D341Med (cell line): ENCODE results near the gene P2RX7.
"Not testable (repeated sequence)": the region's sequence is repeated elsewhere in the genome, so short reads cannot be mapped to it uniquely, and the experiment has no call there.

Experiments used
- DNase-seq: peaks from one replicate; pipeline ENCODE4 v3.0.0; 2012; ENCODE audit warnings: low spot score

P2RX7 gene

DNA sequence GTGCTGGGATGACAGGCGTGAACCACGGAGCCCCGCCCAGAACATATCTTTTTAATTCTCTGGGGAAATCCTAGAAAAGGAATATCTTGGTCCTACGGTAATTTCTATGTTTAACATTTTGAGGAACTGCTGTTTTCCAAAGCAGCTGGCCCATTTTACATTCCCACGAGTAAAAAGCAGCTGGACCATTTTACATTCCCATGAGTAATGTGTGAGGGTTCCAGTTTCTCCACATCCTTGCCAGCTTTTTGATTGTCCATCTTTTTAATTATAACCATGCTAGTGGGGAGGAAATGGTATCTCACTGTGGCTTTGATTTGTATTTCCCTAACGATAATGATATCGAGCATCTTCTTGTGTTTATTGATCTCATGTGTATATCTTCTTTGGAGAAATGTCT, 72.8 kb downstream of the P2RX7 start:
- DNase-seq: no peak

GRCh38 chr12:121208571-121208970, 75.9 kb downstream of the P2RX7 start:
- DNase-seq: not testable (repeated sequence)

GRCh38 chr12:121209221-121209620, 76.5 kb downstream of the P2RX7 start:
- no peak for DNase-seq

DNA sequence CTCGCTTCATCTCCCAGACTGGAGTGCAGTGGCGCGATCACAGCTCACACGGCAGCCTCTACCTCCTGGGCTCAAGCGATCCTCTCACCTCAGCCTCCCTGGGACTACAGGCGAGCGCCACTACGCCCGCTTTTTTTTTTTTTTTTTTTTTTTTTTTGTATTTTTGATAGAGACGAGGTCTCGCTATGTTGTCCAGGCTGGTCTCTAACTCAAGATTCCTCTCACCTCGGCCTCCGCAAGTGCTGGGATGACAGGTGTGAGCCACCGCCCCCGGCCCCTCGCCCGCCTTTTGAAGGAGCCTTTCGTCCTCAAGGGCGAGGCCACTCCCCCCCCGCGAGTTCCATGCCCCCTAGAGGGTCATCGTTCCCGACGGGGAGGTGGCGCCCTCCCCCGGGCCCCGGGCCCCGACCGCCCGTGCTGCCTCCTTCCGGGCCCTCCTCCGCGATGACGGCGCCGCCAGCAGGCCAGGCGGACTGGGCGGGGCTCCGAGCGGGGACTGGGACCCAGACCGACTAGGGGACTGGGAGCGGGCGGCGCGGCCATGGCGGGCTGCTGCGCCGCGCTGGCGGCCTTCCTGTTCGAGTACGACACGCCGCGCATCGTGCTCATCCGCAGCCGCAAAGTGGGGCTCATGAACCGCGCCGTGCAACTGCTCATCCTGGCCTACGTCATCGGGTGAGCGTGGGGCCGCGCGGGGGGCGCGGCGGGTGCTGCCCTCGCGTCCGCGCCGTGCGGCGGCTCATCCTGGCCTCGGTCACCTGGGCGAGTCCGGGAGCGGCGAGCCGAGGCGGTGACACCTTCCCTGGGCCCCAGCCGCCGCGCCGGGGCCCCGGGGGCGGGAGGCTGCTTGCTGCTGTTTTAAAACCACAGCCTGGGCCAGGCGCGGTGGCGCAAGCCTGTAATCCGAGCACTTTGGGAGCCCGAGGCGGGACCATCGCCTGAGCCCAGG, 77.2 kb downstream of the P2RX7 start, which contains the start of gene P2RX4:
Gene P2RX4 (plus strand): TSS at position 506 of the 949 bp plus-strand sequence. CDS start 36 bp downstream, at position 542.
- DNase-seq: peak; percentile 95

DNA sequence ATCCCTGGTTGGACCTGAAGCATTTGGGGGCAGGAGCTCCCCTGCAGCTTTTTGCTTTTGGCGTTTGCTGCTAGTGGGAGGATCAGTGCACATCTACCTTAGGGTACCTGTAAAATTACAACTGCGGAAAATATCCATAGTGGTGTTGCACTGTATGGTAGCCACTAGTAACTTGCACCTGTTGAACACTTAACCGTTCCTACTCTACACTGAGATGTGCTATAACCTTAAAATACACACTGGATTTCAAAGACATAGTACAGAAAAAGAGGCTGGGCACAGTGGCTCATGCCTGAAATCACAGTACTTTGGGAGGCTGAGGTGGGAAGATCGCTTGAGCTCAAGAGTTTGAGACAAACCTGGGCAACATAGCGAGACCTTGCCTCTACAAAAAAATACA, 80.2 kb downstream of the P2RX7 start:
- no peak for DNase-seq

- no peak for DNase-seq
These were observed 81.6 kb downstream of the P2RX7 start for GRCh38 chr12:121214166-121214777.

GRCh38 chr12:121214855-121215745, 82.4 kb downstream of the P2RX7 start:
- no peak for DNase-seq

- no peak for DNase-seq
These were observed 83.4 kb downstream of the P2RX7 start for GRCh38 chr12:121216102-121216501.

GRCh38 chr12:121217063-121217462, 84.4 kb downstream of the P2RX7 start:
- DNase-seq: no peak

DNA sequence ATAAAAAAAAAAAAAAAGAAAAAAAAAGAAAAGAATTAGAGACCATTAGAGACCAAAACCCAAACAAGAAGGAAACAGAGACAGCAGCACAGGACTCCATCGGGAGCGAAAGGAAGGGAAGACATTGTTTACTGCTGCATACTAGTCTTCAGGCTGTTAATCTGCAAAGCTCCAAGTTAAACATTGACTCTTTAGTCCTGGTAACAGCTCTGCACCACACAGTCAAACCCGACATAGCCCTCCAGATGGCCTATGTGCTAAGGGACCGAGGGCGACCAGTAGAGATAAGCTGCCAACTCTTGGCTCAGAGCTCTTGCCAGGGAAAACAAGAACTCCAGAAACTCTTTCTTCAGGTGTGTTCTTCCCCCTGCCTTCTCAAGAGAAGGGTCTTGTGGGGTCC, 85.1 kb downstream of the P2RX7 start:
- DNase-seq: no peak

GRCh38 chr12:121218588-121219352, 86.1 kb downstream of the P2RX7 start:
- no peak for DNase-seq

DNA sequence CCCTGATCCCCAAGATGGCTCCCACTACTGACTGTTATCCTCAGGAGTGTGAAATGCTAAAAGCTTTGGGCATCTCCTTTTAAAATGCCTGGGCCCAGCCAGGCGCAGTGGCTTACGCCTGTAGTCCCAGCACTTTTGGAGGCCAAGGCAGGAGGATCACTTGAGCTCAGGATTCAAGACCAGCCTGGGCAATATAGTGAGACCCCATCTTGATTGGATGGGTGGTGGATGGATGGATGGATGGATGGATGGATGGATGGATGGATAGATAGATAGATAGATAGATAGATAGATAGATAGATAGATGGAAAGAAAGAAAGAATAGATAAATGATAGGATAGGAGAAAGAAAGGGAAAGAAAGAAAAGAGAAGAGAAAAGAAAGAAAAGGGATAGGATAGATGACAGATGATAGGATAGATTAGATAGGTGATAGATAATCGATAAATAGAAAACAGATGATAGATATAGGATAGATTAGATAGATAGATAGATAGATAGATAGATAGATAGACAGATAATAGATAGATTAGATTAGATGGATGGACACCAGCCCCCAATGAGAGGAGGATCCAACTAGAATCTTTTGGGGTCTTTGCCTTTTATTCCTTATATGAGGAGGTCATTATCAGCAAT, 86.8 kb downstream of the P2RX7 start:
- no peak for DNase-seq

DNA sequence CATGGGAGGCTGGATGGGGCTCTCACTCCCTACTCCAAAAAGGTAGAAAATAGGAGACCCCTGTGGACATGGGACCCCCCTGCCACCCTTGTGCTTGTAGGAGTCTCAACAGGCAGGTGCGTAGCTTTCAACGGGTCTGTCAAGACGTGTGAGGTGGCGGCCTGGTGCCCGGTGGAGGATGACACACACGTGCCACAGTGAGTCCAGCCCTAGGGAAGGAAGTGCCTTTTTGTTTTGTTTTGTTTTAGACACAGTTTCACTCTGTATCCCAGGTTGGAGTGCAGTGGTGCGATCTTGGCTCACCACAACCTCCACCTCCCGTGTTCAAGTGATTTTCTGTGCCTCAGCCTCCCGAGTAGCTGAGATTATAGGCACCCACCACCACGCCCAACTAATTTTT, 90.2 kb downstream of the P2RX7 start:
- no peak for DNase-seq

DNA sequence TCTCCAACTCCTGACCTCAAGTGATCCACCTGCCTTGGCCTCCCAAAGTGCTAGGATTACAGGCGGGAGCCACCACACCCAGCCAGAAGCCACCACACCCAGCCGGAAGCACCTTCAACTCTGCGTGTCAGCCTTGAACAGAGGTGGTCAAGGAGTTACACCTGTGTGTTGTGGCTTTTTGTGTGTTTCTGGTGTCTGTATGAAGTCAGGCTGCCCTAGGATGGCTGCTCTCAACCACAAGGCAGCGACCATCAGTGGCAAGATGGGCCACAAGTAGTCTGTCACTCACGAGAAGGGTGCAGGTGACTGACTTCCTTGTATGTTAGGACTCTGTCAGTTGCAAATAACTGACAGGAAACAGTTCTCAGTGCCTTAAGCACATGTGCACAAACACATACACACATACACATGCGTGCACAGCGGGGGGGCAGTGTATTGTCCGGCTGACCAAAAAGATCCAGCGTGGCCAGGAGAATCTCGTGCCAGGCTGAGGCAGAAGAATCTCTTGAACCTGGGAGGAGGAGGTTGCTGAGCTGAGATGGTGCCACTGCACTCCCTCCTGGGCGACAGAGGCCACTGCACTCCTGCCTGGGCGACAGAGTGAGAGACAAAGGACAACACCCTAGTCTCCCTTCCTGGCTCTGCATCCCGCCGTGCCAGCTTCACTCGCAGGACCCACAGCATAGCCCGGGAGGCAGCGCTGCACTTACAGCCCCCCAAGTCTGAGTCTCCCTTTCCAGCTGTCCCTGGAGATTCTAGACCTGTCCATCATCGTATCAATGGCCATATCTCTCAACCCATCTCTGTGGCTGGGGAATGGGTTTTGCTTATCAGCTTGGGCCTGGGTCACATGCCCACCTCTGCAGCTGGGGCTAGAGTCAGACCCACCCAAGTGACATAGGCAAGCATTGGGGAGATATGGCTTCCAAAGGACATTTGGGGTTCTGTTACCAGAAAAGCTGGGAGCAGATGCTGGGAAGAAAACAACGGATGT, 90.9 kb downstream of the P2RX7 start:
- peak; percentile 55 for DNase-seq

DNA sequence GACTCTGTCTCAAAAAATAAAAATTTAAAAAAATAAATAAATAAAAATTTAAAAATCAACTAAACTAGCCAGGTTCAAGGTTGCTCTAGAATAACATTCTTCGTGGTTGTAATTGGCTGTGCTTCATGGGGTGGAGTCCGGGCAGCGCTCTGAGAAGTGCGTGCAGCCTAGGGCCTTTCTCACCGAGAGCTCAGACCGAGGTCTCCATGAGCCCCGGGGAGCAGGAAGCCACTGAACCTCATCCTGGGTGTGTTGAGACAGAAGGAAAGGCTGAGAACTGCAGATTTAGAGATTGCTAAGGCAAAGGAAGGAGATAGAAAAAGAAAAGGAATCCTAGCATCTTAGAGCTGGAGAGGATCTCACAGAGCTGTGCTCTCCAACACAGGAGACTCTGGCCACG, 91.9 kb downstream of the P2RX7 start:
- no peak for DNase-seq

GRCh38 chr12:121226399-121226798, 93.7 kb downstream of the P2RX7 start:
- DNase-seq: no peak

GRCh38 chr12:121226871-121227270, 94.2 kb downstream of the P2RX7 start:
- not testable (repeated sequence) for DNase-seq

DNA sequence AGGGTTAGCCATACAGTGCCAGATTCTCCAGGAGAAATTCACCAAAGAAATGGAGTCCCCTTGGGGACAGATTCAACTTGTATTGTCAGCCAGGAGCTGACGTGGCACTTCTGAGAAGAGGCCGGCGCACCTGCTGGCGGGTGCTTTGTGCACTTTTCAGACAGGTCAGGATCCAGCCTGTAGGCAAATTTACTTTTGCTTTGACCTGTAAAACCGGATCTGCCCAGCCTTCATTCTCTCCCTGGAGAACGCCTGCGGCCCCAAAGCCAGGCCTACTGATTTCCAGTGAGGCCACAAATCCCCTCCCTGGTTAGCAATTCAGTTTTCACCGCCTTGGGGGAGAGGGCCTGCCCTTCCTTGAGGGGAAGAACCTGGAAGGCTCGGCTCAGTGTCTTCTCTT, 94.6 kb downstream of the P2RX7 start:
- no peak for DNase-seq

DNA sequence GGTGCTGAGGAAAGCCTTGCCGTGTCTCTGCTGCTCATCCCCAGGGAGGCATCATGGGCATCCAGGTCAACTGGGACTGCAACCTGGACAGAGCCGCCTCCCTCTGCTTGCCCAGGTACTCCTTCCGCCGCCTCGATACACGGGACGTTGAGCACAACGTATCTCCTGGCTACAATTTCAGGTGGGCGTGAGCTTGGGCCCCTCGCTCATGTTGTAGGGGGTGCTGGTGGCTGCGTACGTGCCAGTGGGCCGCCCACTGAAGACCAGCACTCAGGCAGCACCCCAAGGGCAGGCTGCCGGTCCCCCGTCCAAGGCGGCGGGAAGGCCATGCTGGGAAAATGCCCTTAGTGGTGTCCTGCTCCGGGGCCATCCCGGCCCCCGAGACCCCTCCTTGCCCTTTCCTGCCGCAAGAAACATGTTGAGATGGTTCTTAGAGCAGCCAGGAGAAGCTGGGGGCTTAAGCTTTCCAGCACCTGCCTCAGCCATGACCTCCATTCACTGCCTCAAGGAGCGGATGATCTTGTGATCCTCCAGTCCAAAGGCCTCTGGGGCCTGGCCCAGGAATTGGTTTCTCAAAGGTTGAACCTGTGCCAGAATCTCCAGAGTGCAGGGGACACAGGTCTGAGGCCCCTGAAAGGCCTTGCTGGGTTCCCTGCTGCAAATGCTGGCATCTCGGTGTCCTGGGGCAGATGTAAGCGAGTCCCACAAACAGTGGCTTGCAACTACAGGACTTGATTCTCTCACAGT, 96.4 kb downstream of the P2RX7 start:
- no peak for DNase-seq
